IPS-18a (cell line): ENCODE data around the gene TAOK2.
"Not testable (repeated sequence)": the region's sequence is repeated elsewhere in the genome, so short reads cannot be mapped to it uniquely, and the experiment has no call there.

ENCODE experiments used
- H3K27ac ChIP-seq: one replicate; pipeline ENCODE4 v1.5.1; 2013; ENCODE audit warnings: low read length
- H3K27me3 ChIP-seq: one replicate; pipeline ENCODE4 v1.6.1; 2013; ENCODE audit warnings: mild to moderate bottlenecking, low read length; ENCODE audit not compliant: control insufficient read depth, insufficient read depth
- H3K36me3 ChIP-seq: one replicate; pipeline ENCODE4 v1.6.1; 2013; ENCODE audit warnings: low read depth, low read length; ENCODE audit not compliant: control insufficient read depth
- H3K4me1 ChIP-seq: one replicate; pipeline ENCODE4 v1.6.1; 2013; ENCODE audit warnings: low read depth, low read length; ENCODE audit not compliant: control insufficient read depth
- H3K4me3 ChIP-seq: one replicate; pipeline ENCODE4 v1.5.1; 2013; ENCODE audit warnings: low read length
- H3K9ac ChIP-seq: one replicate; pipeline ENCODE4 v1.6.1; 2013; ENCODE audit warnings: mild to moderate bottlenecking, low read length, moderate library complexity
- H3K9me3 ChIP-seq: one replicate; pipeline ENCODE4 v1.6.1; 2013; ENCODE audit warnings: low read depth, low read length; ENCODE audit not compliant: control insufficient read depth

TAOK2 gene

DNA sequence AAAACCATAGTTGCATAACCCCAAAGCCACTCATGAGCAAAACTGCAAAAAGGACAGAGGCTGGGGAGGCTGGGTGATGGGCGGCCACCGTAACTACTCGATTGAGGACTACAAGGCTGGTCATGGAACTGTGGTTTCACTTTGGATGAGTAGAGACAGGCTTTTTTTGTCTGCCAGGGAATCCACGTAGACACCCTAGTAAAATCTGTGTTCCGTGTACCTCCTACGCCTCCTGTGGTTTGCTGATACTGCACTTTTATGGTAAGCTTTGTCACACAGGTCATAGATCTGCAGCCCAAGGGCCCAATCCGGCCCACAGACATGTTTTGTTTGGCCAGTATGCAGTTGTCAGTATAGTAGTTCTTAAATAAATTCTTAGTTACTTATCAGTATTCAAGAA lies 59.6 kb downstream of the TAOK2 start:
- Histone ChIP-seq H3K27ac (no peak overlapping the region), H3K27me3 (peaks cover 30% of the 10 kb centered on the region), H3K4me1 (peaks cover 9% of the 10 kb centered on the region), H3K9me3 (no peaks in the 10 kb centered on the region), H3K36me3 (no peaks in the 10 kb centered on the region), H3K9ac (no peak overlapping the region), H3K4me3 (no peak overlapping the region)

- Histone ChIP-seq H3K36me3 (no peaks in the 10 kb centered on the region), H3K4me1 (no peaks in the 10 kb centered on the region), H3K27ac (no peak overlapping the region), H3K27me3 (peaks cover 12% of the 10 kb centered on the region), H3K4me3 (no peak overlapping the region), H3K9ac (no peak overlapping the region), H3K9me3 (no peaks in the 10 kb centered on the region)
Measured at GRCh38 chr16:30040221-30040620, 66.6 kb downstream of the TAOK2 start.

GRCh38 chr16:30040690-30041089 lies 67.0 kb downstream of the TAOK2 start:
- H3K4me3 ChIP-seq, H3K9me3 ChIP-seq, H3K36me3 ChIP-seq, H3K9ac ChIP-seq, H3K4me1 ChIP-seq, H3K27me3 ChIP-seq, H3K27ac ChIP-seq: not testable (repeated sequence)

- H3K4me3 ChIP-seq: no peak overlapping the region
- H3K27ac ChIP-seq: no peak overlapping the region
- no peaks in the 10 kb centered on the region for H3K9me3 ChIP-seq
- H3K9ac ChIP-seq: no peak overlapping the region
- no peaks in the 10 kb centered on the region for H3K27me3 ChIP-seq
- no peaks in the 10 kb centered on the region for H3K36me3 ChIP-seq
- H3K4me1 ChIP-seq: no peaks in the 10 kb centered on the region
Measured at GRCh38 chr16:30041841-30042240, 68.2 kb downstream of the TAOK2 start.
